SKM-1 treated with dmso at 0.1 percent for 144 hours (cell line): ENCODE data around the gene RTF2.
"Not testable (repeated sequence)": the region's sequence is repeated elsewhere in the genome, so short reads cannot be mapped to it uniquely, and the experiment has no call there.

Source experiments
- DNase-seq: peaks from one replicate; lab custom pipeline; 2025; ENCODE audit not compliant: unreplicated experiment; lab: John Stamatoyannopoulos, UW

The RTF2 gene

GRCh38 chr20:56483970-56484369 is 15.5 kb downstream of the RTF2 start:
- DNase-seq, result no peak

- peak; percentile 44 for DNase-seq
Measured at GRCh38 chr20:56487216-56487615, 18.8 kb downstream of the RTF2 start.

DNA sequence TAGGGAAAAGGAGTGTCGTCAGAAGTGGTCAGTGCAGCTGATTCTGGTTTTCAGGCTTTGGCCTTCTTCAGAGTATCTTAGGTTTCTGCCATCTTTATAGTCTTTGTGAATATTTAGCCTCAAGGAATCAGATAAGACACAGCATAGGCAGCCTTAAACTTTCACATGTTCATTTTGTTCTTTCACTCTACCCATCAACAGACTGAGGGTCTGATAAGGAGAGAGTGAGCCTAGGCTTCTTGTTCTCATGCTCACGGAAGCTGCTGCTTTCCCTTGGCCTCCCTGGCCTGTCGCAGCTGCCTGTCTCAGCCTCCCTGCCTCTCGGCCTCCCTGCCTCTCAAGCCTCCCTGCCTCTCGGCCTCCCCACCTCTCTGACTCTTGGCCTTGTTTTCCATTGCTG is 20.1 kb downstream of the RTF2 start:
- DNase-seq, result no peak

GRCh38 chr20:56501116-56501515 is 32.7 kb downstream of the RTF2 start:
- no peak for DNase-seq

GRCh38 chr20:56503916-56504315 is 35.5 kb downstream of the RTF2 start:
- no peak for DNase-seq

DNA sequence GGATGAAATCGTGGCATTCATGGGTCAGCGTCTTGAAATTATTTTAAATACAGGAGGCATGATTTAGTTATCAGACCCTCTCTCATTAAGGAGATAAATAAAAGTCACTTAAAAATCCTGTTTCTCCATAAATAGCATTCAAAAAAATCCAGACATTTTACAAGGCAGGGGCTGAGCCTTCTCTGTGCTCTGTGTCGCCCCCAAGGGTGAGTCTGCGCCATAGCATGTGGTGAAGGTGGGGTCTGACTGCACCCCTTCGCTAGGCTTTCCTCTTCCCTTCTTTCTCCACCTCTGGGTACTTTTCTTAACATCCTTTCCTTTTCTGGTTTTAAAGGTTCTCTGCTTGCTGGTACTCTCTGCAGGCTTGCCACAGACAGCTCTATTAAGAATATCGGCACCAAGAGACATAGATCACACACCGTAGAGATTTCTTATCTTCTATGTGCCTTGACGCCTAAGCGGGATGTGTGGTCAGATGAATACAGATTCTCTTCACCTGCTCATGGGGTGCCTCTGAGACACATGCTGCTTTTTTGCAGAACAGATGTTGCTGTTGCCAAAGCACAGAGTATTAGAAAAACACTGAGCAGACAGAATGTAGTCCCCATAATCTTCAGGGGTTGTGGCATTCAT is 36.1 kb downstream of the RTF2 start:
- DNase-seq, result no peak

DNA sequence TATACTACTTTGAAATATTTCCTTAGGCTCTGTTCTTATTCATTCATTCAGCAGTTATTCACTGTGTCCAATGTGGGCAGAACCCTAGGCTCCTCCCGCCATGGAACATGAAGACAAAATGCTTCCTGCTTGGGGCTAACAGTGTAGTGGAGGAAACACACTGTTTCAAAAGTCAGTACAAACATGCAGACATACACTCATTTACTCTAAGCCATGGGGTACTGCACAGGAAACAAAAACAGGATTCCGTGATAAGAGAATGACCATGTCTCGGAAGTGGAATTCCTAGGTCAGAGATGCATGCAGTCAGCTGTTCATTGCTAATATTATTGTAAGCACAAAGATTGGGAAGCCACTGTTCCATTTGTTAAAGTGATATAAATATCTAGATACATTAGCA is 37.7 kb downstream of the RTF2 start:
- no peak for DNase-seq

DNA sequence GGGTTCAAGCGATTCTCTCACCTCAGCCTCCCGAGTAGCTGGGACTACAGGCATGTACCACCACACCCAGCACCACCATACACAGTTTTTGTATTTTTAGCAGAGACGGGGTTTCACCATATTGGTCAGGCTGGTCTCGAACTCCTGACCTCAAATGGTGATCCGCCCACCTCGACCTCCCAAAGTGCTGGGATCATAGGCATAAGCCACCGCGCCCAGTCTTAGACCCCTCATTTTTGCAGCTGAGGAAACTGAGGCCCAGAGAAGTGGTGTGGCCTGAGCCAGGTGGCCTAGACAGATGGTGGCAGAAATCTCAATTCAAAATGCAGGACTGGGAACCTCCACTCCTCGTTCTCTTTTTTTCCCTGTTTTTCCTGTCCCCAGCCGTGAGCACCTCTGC is 43.5 kb downstream of the RTF2 start:
- no peak for DNase-seq

DNA sequence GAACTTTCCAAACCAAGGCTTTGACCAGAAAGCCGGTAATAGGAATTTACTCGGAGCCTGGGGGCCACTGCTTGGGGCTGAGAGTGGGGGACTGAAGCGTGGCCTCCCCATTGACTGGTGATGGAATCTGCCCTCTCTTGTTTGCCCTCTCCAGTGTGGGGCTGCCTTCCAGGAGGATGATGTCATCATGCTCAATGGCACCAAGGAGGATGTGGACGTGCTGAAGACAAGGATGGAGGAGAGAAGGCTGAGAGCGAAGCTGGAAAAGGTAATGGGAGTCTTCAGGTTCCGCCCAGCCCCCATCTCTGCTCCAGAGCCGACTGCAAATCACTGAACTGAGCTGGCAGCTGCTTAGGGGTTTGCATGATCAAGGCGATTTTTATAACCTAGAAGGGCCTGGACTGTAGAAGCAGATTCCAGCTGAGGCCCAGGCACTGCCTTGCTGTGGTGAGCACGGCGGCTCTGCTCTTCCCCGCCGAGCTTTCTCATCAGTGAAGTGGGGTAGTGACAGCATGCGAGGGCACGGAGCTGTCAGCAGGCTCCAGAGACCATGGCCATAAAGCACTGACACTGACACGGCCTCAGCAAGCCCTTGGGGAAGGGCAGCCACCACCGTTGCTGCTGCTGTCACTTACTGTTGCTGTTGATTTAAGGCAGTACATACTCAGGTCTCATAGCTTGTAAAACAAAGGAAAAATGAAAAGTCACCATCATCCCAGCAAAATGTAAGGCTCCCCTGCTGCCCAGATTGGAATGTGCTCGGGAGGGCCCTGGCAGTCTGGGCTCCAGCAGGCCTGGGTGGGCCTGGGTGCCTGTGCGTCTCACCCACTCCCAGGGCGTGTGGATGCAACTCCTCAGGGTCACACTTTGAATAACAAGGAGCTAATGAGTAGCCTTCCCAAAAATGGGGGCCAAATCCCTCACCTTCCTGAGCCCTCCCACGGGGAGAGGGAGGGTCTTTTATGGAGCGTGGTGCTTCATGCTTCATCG is 45.0 kb downstream of the RTF2 start:
- no peak for DNase-seq

- no peak for DNase-seq
Measured at GRCh38 chr20:56516631-56517030, 48.2 kb downstream of the RTF2 start.

DNA sequence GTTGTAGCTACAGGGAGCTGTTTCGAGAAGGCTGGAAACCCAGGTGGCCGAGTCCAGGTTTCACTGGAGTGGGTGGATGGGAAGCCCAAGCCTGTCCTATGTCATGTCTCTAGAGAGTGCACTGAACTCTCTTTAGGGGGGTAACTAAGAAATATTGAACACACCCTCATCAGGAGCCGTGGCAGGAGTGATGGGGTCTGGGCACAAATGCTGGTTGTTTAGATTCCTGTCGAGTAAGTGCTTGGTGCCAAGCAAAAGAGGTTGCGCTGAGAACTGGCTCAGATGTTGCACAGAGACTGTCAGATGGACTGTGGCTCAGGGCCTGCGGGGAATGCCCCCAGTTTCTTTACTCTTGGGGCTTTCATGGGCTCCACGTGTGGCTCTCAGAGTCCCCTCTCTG is 48.8 kb downstream of the RTF2 start:
- DNase-seq, result no peak

DNA sequence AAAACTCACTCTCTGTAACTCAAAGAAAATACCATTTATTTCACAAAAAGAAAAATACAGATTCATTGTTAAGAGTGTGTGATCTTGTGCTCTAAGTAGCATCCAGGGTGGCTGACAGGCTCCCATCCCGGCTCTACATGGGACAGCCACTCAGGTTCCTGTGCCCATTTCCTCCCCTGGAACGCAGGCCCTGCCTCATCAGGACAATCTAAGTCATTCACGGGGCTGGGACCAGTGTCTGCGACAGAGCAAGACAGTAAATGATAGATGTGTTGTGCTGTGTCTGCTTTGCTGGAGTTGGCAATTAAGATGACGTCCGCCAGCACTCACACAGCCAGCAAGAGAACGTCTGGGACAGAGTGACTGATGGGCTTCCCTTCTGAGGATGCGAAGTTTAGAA is 49.2 kb downstream of the RTF2 start:
- DNase-seq, result no peak

- DNase-seq, result no peak
Measured at GRCh38 chr20:56518126-56518525, 49.7 kb downstream of the RTF2 start.

- DNase-seq, result no peak
Measured at GRCh38 chr20:56518721-56519398, 50.4 kb downstream of the RTF2 start.

DNA sequence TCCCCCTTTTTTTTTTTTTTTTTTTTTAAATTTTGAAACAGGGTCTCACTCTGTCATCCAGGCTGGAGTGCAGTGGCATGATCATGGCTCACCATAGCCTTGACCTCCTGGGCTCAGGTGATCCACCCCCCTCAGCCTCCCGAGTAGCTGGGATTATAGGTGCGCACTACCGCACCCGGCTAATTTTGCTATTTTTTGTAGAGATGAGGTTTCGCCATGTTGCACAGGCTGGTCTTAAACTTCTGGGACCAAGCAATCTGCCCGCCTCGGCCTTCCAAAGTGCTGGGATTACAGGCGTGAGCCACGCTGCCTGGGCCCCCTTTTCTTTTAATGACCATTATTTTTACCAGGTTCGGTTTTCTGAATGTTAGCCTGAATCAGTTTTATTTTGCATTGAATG is 51.1 kb downstream of the RTF2 start:
- no peak for DNase-seq

DNA sequence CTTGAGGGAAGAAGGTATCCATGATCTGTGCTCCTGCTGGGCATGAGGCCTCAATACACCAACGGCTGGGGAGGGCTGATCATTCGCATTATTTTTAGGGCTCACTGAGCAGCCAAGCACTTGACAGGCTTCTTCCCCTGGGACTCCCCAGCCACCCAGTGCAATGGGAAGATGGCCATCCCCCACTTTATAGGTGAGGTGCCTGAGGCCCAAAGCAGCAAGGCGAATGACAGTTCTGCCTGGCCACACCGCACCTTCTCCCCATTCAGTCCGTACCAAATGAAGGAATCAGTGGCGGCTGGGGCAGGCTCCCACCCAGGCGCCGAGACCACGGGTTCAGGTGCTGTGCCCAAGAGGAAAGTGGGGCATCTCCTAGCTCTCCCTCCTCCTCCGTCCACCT is 51.8 kb downstream of the RTF2 start:
- DNase-seq, result no peak

- DNase-seq, result not testable (repeated sequence)
Measured at GRCh38 chr20:56520746-56521354, 52.4 kb downstream of the RTF2 start.

GRCh38 chr20:56522311-56522710 is 53.9 kb downstream of the RTF2 start:
- DNase-seq, result no peak

GRCh38 chr20:56524444-56524843 is 56.0 kb downstream of the RTF2 start, which contains the start of gene FAM209A:
TSS of gene FAM209A (plus strand) at chr20:56524744. CDS start at chr20:56524809, 65 bp downstream.
- DNase-seq, result not testable (repeated sequence)

DNA sequence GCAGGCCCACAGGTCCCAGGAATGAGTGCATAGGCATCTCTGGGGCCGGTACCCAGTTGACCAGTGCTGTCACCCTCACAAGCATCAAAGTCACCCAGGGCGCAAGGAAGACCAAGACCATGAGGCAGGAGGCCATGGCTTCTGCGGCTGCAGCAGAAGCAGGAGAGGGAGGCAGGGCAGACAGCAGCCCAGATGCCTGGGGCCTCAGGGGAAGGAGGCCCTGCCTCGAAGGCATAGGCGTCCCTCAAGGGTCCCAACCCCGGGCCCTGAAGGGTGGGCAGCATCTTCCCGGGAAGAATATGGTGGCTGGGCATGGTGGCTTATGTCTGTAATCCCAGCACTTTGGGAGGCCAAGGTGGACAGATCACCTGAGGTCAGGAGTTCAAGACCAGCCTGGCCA is 59.1 kb downstream of the RTF2 start:
- DNase-seq, result no peak

DNA sequence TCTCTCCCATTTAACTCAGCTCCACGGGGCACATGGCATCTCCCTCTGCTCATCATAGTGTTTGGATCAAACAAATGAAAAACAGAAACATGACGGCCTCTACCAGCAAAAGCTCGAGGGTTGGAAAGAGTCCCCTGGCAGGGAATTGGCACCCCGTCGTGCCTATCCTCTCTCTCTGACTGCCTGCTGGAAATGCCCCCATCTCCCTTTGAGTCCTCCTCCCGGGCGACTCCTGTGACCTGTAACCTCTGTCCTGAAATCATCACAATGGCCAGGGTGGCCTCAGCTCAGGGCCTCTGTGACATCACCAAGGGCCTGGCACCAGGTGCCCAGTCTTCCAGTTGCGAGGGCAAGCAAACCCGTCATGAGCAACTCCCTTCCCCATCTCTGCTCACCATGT is 64.5 kb downstream of the RTF2 start, which contains the start of gene FAM209B:
FAM209B (plus strand) TSS at position 301 of the 400 bp plus-strand sequence; CDS start at position 397, 96 bp downstream.
- not testable (repeated sequence) for DNase-seq
